GM19043 (cell line): ENCODE data around the gene BTN2A1.
"Not testable (repeated sequence)": the region's sequence is repeated elsewhere in the genome, so short reads cannot be mapped to it uniquely, and the experiment has no call there.

Experiments
- ATAC-seq: cut with Tn5 transposase; IDR thresholded peaks from one replicate; pipeline ENCODE4 v1.9.1; 2021; ENCODE audit warnings: low read depth; ENCODE audit not compliant: unreplicated experiment

Gene BTN2A1

GRCh38 chr6:26486358-26486757, 28.6 kb downstream of the BTN2A1 start:
- no peak for ATAC-seq

GRCh38 chr6:26487466-26487865, 29.7 kb downstream of the BTN2A1 start:
- no peak for ATAC-seq

GRCh38 chr6:26489996-26490964, 32.5 kb downstream of the BTN2A1 start:
- no peak for ATAC-seq

- ATAC-seq = no peak
These were observed 33.8 kb downstream of the BTN2A1 start for GRCh38 chr6:26491604-26492003.

GRCh38 chr6:26493258-26493657, 35.5 kb downstream of the BTN2A1 start:
- no peak for ATAC-seq

GRCh38 chr6:26494117-26494516, 36.4 kb downstream of the BTN2A1 start:
- no peak for ATAC-seq

- no peak for ATAC-seq
These were observed 37.5 kb downstream of the BTN2A1 start for GRCh38 chr6:26495281-26495680.

GRCh38 chr6:26497610-26498009, 39.9 kb downstream of the BTN2A1 start:
- ATAC-seq = no peak

GRCh38 chr6:26500102-26500501, 42.3 kb downstream of the BTN2A1 start, which contains the start of gene BTN1A1:
Gene BTN1A1 (plus strand): TSS chr6:26500303. CDS start chr6:26501287, 984 bp downstream.
- ATAC-seq = no peak

GRCh38 chr6:26501482-26501986, 43.8 kb downstream of the BTN2A1 start:
- ATAC-seq = no peak

GRCh38 chr6:26502165-26502564, 44.4 kb downstream of the BTN2A1 start:
- ATAC-seq = no peak

- ATAC-seq = no peak
These were observed 44.9 kb downstream of the BTN2A1 start for GRCh38 chr6:26502626-26503025.

- no peak for ATAC-seq
These were observed 49.9 kb downstream of the BTN2A1 start for GRCh38 chr6:26507658-26508057.

- not testable (repeated sequence) for ATAC-seq
These were observed 53.3 kb downstream of the BTN2A1 start for GRCh38 chr6:26511033-26511432.

- no peak for ATAC-seq
These were observed 57.2 kb downstream of the BTN2A1 start for GRCh38 chr6:26514984-26515383.

- ATAC-seq = no peak
These were observed 59.0 kb downstream of the BTN2A1 start for GRCh38 chr6:26516481-26517427.
